Pons (tissue), 1 donor: ENCODE data around the gene CX3CL1.
"Not testable (repeated sequence)": the region's sequence is repeated elsewhere in the genome, so short reads cannot be mapped to it uniquely, and the experiment has no call there.

Source experiments
- DNase-seq: peaks from one replicate; pipeline ENCODE4 v3.0.0-alpha.2; 2016; ENCODE audit warnings: low spot score

Gene CX3CL1

DNA sequence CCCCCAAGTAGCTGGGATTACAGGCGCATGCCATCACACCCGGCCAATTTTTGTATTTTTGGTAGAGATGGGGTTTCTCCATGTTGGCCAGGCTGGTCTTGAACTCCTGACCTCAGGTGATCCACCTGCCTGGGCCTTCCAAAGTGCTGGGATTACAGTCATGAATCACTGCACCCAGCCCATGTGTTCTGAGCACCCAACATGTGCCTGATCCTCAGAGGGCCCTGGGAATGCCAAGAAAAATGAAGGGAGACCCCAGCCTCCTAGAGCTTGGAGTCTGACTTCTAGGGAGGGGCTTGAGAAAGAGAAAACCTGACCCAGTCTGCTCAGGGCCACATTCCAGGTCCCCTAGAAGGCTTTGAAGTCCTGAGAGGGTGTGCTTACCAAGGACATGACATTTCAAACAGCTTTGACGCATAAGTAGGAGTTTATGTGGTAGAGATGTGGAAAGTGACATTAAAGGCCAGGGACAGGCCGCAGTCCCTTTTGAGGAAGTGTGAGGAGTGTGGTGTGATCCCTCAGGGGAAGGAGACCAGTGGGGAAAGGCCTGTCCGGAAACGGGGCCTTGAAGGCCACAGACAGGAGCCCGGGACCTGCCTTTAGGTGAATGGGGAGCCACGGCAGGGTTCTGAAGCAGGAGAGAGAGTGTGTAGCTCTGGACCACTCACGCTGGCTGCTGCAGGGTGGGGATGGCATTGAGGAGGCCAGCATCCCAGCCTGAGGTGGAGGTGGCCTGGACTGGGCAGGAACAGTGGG, 14.8 kb upstream of the CX3CL1 start:
- no peak for DNase-seq

DNA sequence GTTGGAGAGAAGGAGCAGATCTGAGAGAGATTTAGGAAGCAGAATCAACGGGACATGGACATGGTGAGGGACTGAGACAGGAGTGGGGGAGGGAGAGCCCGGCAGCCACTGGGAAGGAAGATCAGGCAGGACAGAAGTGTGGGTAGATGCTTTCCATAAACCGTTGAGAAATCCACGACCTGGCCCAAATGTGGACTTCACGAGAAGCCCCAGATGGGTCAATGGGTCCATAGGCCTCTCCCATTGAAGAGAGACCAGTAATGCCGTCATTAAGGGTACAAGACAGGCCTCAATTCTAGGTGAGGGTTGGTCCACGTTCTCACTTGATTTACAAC, 14.2 kb upstream of the CX3CL1 start:
- no peak for DNase-seq

DNA sequence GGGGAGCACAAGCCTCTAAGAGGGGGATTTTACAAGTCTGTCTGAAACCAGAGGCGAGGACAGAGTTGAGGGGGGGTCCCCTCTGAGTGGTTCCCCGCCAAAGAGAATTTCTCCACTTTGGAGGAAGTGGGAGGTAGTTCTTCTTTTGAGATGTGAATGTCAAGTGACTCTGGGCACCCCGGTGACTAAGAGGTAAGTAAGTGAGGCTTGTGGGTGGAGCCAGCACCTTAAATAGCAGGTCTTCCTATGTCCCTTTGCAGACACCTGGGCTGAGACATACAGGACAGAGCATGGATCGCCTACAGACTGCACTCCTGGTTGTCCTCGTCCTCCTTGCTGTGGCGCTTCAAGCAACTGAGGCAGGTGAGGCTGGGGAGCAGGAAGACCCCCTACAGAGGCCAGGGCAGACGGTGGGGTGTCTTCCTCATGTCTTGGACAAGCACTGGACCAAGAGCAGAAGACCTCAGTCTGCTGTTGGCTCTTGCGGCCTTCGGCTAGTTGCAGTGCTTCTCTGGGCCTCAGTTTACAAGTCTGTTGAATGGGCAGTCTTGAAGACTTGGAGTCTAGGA, 13.7 kb upstream of the CX3CL1 start, which contains the start of gene CCL22:
TSS of gene CCL22 (plus strand) at position 257 of the 569 bp plus-strand sequence. CDS start at position 291, 34 bp downstream.
- no peak for DNase-seq

DNA sequence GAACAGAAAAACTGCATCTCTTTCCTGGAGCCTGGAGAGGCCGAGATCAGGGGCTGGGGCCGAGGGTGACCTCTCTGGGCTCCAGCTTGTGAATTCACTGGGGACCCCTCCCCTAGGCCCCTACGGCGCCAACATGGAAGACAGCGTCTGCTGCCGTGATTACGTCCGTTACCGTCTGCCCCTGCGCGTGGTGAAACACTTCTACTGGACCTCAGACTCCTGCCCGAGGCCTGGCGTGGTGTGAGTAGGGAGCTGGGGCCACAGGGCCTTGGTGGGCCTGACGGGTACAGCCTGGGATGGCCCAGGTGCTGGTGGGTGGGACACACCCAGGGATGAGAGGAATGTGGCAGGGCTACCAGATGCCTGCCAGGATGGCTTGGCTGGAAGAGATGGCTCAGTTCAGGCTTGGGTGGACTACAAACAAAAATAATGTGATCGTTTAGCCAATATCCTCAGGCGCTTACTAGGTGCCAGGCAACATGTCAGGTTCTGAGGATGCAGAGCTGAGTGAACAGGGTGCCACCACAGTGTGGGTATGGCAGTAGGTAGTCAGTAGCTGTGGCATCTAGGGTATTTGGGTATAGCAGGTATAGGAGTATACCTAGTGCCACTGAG, 11.9 kb upstream of the CX3CL1 start:
- DNase-seq: no peak

DNA sequence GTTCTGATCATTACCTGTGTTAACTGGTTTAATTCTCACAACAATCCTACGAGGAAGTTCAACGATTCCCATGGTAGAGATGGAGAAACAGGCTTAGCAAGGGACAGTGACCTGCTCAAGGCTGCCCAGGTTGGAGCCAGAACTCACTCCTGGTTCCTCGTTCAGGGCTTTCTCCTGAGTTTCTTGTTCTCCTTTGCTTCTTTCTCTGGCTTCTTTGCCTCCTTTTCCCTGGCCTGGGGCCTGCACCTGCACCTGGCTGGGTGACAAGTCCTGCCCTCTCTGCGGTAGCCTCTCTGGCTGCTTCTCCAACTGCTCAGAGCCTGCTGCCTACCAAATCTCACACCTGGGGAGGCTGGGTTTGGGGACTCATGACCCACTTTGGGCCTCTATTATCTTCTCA, 10.9 kb upstream of the CX3CL1 start:
- DNase-seq: no peak

DNA sequence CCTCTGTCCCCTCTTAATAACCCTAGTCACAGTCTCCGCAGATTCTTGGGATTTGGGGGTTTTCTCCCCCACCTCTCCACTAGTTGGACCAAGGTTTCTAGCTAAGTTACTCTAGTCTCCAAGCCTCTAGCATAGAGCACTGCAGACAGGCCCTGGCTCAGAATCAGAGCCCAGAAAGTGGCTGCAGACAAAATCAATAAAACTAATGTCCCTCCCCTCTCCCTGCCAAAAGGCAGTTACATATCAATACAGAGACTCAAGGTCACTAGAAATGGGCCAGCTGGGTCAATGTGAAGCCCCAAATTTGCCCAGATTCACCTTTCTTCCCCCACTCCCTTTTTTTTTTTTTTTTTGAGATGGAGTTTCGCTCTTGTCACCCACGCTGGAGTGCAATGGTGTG, 8.1 kb upstream of the CX3CL1 start:
- no peak for DNase-seq

DNA sequence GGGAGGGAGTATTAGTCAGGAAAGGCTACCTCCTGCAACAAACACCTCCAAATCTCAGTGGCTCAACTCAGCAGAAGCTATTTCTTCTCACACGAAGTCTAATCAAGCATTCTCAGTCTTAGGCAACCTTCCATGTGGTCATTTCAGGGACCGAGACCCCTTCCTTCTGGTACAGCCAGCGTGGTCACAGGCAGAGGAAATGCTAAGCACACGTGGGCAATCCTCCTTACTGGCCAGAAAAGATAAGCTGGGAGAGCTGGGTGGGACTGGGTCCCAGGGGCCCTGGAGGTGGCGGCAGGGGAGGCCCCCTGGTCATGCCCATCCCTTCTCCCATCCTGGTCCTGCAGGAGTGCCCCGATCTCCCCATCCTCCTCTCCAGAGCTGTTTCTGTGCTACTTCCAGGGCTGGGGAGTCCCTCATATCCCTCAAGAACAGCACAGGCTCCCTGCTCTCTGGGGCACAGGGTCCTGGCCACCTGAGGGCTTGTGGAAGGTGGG, 5.7 kb upstream of the CX3CL1 start:
- no peak for DNase-seq

DNA sequence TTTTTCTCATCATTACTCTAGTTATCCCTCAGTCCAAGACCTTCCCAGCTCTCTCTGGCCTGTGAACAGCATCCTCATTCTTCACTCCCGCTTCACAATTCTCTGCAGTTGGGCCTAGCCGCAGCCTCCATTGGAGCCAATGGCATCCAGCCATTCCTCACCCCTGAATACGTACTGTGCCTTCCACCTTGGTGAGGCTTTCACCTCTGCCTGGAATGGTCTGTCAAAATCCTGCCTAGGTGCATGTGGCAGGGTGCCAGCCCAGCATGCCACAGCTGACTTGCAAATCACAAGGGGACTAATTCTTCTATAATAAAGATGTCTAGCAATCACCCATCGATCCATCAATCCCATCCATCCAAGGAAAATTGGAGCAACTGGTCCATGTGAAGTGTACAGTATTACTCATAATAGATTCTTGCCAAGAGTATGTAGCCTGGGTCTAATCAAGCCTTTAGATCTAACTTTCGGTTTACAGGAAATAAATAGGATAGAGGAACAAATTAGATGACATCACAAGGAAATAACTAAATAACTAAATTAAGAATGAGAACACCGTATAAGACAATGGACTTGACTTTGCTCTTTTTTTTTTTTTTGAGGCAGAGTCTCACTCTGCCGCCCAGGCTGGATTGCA, 5.1 kb upstream of the CX3CL1 start:
- no peak for DNase-seq

DNA sequence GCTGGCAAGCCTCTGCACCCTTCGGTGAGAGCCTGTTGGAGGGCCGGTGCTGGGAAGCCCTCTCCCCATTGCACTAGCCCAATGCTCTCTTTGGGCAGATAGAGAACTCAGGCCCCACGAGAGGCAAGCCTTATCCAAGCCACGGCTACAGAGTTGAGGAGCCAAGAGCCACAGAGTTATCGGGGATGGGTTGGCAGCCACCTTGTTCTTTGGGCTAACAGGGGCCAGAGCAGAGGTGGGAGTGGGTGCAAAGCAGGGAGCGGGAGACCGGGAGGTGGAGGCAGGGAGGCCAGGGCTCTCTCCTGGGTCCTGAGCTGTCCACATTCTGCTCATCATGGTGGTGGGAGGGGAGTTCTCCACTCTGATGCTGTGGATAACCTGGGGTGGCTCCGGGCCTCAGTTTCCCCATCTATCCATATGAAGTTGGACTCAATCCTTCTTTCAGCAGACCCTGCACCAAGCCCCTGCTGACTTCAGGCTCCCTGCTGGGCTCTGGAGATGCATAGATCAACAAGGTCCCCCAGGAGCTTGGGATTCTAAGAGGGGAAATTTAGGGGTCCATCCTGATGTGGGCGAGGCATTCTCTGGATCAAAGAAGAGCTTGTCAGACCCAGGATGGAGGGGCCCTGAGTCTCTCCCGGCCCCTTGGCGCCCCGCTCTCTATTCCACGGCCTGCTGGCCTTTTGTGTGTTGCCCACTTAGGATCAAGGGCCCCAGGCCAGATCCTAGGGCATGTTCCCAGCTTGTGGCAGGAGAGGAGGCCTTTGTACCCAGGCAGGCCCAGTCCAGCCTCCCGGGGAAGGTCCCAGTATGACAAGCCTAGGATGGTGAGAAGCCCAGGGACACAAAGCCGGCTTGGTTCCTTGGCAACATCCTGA, 557 bp upstream of the CX3CL1 start:
- DNase-seq: no peak

DNA sequence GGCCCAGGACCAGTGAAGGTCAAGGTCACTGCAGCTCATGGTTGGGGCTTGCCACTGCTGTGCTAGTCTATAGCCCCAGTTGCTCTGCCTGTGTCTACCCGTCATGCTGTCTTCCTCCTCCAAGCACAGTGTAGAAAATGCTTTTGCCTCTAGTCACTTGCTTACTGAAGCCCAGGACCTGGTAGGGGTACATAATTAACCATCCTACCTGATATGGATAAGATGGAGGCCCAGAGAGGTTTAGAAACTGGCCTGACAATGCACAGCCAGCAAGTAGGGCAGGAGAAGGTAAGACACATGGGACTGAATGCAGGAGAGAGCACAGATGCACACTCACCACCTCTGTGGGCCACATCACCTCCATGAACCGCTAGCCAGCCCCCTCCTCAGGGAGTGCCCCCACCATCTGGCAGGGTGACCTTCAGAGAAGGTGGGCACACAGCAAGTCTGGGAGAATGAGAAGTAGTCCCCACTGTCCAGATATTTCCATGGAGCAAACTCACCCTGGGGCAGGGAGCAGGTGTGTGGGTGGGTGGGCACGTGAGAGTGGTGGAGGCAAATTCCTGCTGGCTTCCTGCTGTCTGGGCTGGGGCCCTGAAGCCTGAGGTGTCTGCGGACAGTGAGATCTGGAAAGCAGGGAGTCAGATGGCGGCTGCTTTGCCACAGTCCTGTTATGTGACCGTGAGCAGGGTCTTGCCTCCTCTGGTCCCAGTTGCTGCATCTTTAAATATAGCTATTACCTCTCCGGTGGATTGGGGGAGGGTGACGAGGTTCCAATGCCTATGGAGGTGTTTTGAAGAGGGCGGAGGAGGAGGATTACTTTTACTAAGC, 1.0 kb downstream of the CX3CL1 start:
- no peak for DNase-seq

DNA sequence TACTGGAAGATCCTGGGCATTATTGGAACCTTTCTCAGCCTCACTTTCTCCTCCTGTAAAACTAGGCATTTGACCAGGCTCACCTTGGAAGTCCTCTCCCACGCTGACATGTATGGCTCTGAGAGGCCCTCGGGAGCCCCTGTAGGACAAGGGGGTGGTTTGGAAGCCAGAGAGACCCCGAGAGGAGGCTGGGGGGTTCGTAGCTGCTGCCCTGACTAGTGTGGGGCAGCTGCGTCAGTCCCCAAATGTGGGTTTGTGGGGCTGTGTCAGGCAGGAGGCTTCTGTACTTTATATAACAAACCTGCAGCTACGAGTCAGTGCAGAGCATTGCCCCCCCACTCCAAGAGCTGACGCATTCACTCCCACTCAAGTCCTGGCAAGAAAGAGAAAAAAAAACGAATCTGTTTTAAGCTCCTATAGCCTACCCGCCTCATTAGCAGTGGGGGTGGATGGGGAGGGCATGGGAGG, 1.8 kb downstream of the CX3CL1 start:
- DNase-seq: no peak

DNA sequence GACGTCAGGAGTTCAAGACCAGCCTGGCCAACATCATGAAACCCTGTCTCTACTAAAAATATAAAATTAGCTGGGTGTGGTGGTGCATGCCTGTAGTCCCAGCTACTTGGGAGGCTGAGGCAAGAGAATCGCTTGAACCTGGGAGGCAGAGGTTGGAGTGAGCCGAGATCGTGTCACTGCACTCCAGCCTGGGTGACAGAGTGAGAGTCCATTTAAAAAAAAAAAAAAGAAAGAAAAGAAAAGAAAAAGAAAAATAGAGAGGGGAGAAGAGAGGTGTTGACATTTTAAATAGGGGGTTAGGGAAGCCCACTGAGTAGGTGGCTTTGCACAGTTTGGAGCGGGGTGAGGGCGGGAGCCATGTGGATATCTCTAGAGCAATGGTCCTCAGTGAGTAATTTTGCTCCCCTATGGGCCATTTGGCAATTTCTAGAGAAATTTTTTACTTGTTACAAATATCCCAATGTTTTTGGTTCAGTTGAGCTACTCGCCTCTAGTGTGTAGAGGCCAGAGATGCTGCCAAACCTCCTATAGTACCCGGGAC, 2.7 kb downstream of the CX3CL1 start:
- not testable (repeated sequence) for DNase-seq

DNA sequence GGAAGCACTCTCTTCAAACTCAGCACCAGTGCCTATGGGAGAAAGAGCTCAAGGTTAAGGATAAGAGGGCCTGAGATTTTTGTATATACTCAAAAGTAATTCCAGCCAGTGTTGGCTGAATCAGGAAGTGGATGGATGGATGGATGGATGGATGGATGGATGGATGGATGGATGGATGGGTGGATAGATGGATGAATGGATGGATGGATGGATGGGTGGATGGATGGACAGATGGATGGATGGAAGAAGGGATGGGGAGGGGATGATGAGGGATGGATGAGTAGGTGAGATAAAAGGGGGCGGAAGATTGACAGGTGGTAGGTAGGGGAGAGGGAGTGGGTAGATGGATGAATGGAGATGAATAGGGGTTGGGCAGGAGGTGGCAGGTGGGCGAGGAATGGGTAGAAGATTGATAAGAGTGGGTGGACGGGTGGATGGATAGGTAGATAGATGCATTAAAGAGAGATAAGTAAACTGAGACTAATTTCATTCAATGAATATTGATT, 4.1 kb downstream of the CX3CL1 start:
- DNase-seq: no peak

DNA sequence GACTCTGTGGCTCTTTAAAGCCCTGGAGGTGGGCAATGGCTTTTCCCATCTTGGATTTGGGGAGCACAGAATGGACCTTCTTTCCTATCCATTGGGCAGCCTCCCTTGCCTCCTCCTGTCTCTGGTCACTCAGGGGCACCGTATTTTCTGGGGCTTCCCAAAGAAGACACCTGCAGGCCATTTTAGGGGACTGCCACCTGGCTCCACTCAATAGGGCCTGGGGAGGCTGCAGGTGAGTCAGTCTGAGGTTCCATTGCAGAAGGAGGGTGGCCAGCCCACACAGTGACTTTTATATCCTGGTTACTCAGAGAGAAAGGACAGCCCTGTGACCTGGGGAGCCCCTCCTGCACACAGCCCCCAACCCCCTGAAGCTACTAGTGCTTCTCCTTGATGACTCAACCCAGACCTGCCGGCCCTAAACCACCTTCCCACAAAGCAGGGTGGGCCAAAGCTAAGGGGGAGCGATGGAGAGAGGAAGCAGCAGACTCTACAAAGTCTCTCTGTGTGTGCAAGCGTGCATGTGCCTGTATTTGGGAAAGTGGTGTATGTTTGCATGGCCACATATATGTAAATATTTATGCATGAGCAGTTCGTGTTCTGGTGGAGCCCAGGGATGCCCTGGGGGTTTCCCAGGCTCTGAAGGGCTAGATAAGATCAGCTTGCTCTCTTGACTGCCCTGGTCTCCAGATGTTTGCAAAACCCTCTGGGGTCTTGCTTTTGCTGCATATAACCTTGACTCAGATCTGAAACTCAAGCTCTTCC, 5.0 kb downstream of the CX3CL1 start:
- no peak for DNase-seq

DNA sequence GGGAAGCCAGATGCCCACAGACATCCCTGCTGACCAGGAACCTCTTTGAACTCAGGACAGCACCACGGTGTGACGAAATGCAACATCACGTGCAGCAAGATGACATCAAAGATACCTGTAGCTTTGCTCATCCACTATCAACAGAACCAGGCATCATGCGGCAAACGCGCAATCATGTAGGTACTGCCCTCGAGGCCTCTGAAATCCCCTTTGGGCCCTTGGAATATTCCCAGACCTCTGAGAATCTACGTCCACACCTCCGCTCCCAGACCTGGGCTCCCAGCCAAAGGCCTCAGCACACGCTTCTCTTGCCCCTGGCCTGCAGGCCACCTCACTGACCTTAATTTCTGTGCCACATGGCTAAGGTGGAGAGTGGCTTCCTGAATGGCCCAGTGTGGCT, 7.3 kb downstream of the CX3CL1 start:
- no peak for DNase-seq

DNA sequence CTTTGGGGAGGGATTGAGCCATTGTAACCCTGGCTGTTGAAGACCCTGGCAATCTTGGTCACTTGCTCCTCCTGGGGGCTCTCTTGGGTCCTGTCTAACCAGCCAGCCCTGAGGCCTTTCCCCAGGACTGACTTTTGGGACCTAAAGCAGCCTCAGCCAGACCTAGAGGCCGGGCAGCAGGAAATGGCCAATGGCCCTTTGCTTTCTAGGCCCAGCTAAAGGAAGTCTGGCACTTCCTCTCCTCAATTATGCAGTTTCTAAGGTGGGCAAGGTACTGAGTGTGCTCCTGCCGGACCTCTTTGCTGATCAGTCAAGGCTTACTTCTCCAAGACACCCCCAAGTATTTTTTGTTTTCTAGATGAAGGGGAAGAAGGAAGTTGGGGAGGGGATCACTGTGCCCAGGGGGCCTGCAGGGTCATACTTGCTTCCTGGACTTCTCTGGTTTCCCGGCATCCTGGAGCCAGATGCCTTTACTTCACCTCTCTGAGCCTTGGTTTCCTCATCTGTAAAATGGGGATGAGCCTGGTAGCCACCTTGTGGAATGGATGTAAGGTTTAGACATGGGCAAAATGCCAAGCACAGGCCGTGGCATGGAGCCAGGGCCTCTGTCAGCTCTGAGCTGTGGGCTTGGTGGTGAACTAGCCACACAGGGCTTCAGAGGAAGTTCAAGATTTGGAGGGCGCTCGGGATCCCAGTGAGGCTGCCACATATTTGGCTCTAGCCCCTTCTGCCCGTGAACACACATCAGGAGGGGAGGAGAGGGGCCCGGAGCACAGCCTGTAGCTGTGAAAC, 8.6 kb downstream of the CX3CL1 start:
- no peak for DNase-seq

DNA sequence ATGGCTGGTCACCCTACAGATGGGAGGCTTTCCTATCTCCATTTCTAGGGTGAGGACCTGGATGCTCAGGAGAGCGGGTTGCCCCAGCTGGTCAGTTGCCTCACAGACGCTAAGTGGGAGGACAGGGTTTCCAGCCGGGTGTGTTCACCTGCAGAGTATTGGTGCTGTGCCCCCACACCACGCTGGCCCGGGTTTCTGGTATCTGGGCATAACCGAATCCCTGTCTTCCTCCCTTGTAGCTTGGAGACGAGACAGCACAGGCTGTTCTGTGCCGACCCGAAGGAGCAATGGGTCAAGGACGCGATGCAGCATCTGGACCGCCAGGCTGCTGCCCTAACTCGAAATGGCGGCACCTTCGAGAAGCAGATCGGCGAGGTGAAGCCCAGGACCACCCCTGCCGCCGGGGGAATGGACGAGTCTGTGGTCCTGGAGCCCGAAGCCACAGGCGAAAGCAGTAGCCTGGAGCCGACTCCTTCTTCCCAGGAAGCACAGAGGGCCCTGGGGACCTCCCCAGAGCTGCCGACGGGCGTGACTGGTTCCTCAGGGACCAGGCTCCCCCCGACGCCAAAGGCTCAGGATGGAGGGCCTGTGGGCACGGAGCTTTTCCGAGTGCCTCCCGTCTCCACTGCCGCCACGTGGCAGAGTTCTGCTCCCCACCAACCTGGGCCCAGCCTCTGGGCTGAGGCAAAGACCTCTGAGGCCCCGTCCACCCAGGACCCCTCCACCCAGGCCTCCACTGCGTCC, 9.7 kb downstream of the CX3CL1 start:
- DNase-seq: no peak
